IMR-90 (cell line): Measurements from ENCODE around the gene SLC38A1. TPM values are rescaled to one million over a fixed set of nuclear protein-coding genes. Genes with fewer than 3 reads are reported as not detected.

ENCODE experiments used
- ATAC-seq: fragments of 200-7000 bp; cut with Tn5 transposase; 2 replicates; pipeline ENCODE4 v1.9.1; 2020; ENCODE audit warnings: low read depth, mild to moderate bottlenecking, moderate library complexity
- BruUV-seq: library from RNA; stranded (reverse); fragments of 400-500 nt; replicated peaks from 2 replicates; lab custom pipeline; 2021; lab: Mats Ljungman, UMichigan
- CTCF ChIA-PET: fragments of 300-600 bp; formaldehyde crosslinking; extraction: SDS; loops from one replicate; lab custom pipeline; 2021; ENCODE audit warnings: antibody characterized with exemption; lab: Yijun Ruan, JAX
- POLR2A ChIA-PET: fragments of 300-600 bp; sonication (Branson Sonifier 250); formaldehyde crosslinking; loops from one replicate; lab custom pipeline; 2022; ENCODE audit warnings: antibody characterized with exemption; ENCODE audit not compliant: unreplicated experiment; lab: Charles Lee
- DNase-seq: peaks from one replicate; pipeline ENCODE4 v3.0.0; 2013
- H2AFZ ChIP-seq: replicated peaks from 2 replicates; pipeline ENCODE3; 2013; ENCODE audit warnings: low read length, mild to moderate bottlenecking; ENCODE audit not compliant: poor library complexity
- H2AK5ac ChIP-seq: 2 replicates; pipeline ENCODE4 v1.6.1; 2013; ENCODE audit warnings: low read depth, low read length, inconsistent platforms
- H2AK9ac ChIP-seq: replicated peaks from 2 replicates; pipeline ENCODE3; 2013; ENCODE audit warnings: mild to moderate bottlenecking, low read depth, low read length, moderate library complexity; ENCODE audit not compliant: poor library complexity
- H2BK120ac ChIP-seq: 2 replicates; pipeline ENCODE4 v1.6.1; 2013; ENCODE audit warnings: low read depth, low read length, inconsistent platforms
- H2BK15ac ChIP-seq: 3 replicates; pipeline ENCODE4 v1.6.1; 2013; ENCODE audit warnings: low read depth, low read length, inconsistent platforms
- H2BK20ac ChIP-seq: 2 replicates; pipeline ENCODE4 v1.6.1; 2013; ENCODE audit warnings: low read depth, mild to moderate bottlenecking, inconsistent platforms, low read length, moderate library complexity
- H2BK5ac ChIP-seq: 2 replicates; pipeline ENCODE4 v1.6.1; 2013; ENCODE audit warnings: mild to moderate bottlenecking, low read depth, low read length, inconsistent platforms; ENCODE audit not compliant: poor library complexity, severe bottlenecking
- H3K14ac ChIP-seq: replicated peaks from 2 replicates; pipeline ENCODE4 v1.6.1; 2013; ENCODE audit warnings: low read depth, low read length, inconsistent platforms
- H3K18ac ChIP-seq: 2 replicates; pipeline ENCODE4 v1.6.1; 2013; ENCODE audit warnings: low read depth, low read length, control low read depth
- H3K23ac ChIP-seq: 2 replicates; pipeline ENCODE4 v1.6.1; 2013; ENCODE audit warnings: low read depth, low read length, inconsistent platforms
- H3K27ac ChIP-seq: 2 replicates; pipeline ENCODE4 v1.5.1; 2013; ENCODE audit warnings: mild to moderate bottlenecking, control low read depth, low read length; ENCODE audit not compliant: insufficient read depth
- H3K27me3 ChIP-seq: 2 replicates; pipeline ENCODE4 v1.6.1; 2013; ENCODE audit warnings: low read length; ENCODE audit not compliant: control insufficient read depth, insufficient read depth
- H3K36me3 ChIP-seq: 2 replicates; pipeline ENCODE4 v1.6.1; 2013; ENCODE audit warnings: low read length, mixed read lengths; ENCODE audit not compliant: control insufficient read depth, insufficient read depth
- H3K4ac ChIP-seq: 2 replicates; pipeline ENCODE4 v1.6.1; 2013; ENCODE audit warnings: low read depth, low read length, inconsistent platforms
- H3K4me1 ChIP-seq: 2 replicates; pipeline ENCODE4 v1.6.1; 2013; ENCODE audit warnings: low read length, mixed read lengths; ENCODE audit not compliant: control insufficient read depth, insufficient read depth
- H3K4me2 ChIP-seq: 2 replicates; pipeline ENCODE4 v1.6.1; 2013; ENCODE audit warnings: low read depth, mild to moderate bottlenecking, control low read depth, low read length, moderate library complexity
- H3K4me3 ChIP-seq: 2 replicates; pipeline ENCODE4 v1.5.1; 2013; ENCODE audit warnings: low read depth, mild to moderate bottlenecking, control low read depth, low read length, moderate library complexity; ENCODE audit not compliant: insufficient read depth
- H3K56ac ChIP-seq: 2 replicates; pipeline ENCODE4 v1.6.1; 2013; ENCODE audit warnings: low read length, inconsistent platforms; ENCODE audit not compliant: insufficient read depth; ENCODE audit errors: extremely low read depth
- H3K79me1 ChIP-seq, 2 experiments: 2 replicates each; pipeline ENCODE4 v1.6.1; 2013; ENCODE audit warnings: low read length in 2 of 2, inconsistent platforms in 1 of 2, low read depth in 1 of 2
- H3K9ac ChIP-seq: 2 replicates; pipeline ENCODE4 v1.6.1; 2013; ENCODE audit warnings: low read depth, low read length, control low read depth
- H3K9me1 ChIP-seq: 2 replicates; pipeline ENCODE4 v1.6.1; 2013; ENCODE audit warnings: low read length, inconsistent platforms; ENCODE audit not compliant: insufficient read depth
- H3K9me3 ChIP-seq: 2 replicates; pipeline ENCODE4 v1.6.1; 2013; ENCODE audit warnings: low read length; ENCODE audit not compliant: control insufficient read depth, insufficient read depth
- H4K20me1 ChIP-seq: 2 replicates; pipeline ENCODE4 v1.6.1; 2013; ENCODE audit warnings: low read length, inconsistent platforms; ENCODE audit not compliant: insufficient read depth
- H4K5ac ChIP-seq: 2 replicates; pipeline ENCODE4 v1.6.1; 2013; ENCODE audit warnings: mild to moderate bottlenecking, low read depth, low read length, control low read depth
- H4K8ac ChIP-seq, 2 experiments: 2 replicates each; pipeline ENCODE4 v1.6.1; 2013; ENCODE audit warnings: low read depth in 2 of 2, low read length in 2 of 2, control low read depth in 1 of 2, inconsistent platforms in 1 of 2
- H4K91ac ChIP-seq: 2 replicates; pipeline ENCODE4 v1.6.1; 2013; ENCODE audit warnings: low read depth, low read length, inconsistent platforms; ENCODE audit not compliant: insufficient read depth
- BHLHE40 ChIP-seq: fragments of 150-350 bp; IDR thresholded peaks from 2 replicates; pipeline ENCODE4 v1.6.1; 2016; ENCODE audit warnings: mild to moderate bottlenecking, low read depth, low read length
- NFE2L2 ChIP-seq: fragments of 150-350 bp; IDR thresholded peaks from 2 replicates; pipeline ENCODE4 v1.6.1; 2016; ENCODE audit warnings: low read depth, mild to moderate bottlenecking, low read length
- RFX5 ChIP-seq: IDR thresholded peaks from 2 replicates; pipeline ENCODE4 v1.8.0; 2012; ENCODE audit warnings: low read depth, mild to moderate bottlenecking, low read length, moderate library complexity
- WGBS, 2 experiments: methylation state at CpG; one replicate each; pipeline versions ENCODE4 v1.1.5 to v1.1.7; 2013; ENCODE audit warnings: missing lambda C conversion rate in 2 of 2; ENCODE audit not compliant: insufficient read length in 1 of 2; ENCODE audit errors: extremely low coverage in 2 of 2; 5-methylcytosine and 5-hydroxymethylcytosine counted together
- dilution Hi-C: fragments of 300-500 bp; cut with HindIII; formaldehyde crosslinking; loops from one replicate; pipeline ENCODE4 v1.14.3; 2018; ENCODE audit warnings: low sequenced_read_pairs; ENCODE audit not compliant: unreplicated experiment
- in situ Hi-C: fragments of 300-500 bp; cut with MboI; formaldehyde crosslinking; loops from 3 replicates; pipeline ENCODE4 v1.14.3; 2019; ENCODE audit warnings: low sequenced_read_pairs, inconsistent platforms, mixed read lengths
- intact Hi-C: fragments of 100-400 bp; cut with micrococcal nuclease; formaldehyde crosslinking; loops from 2 replicates; pipeline ENCODE4 v1.10.0; 2022
- polyA plus RNA-seq, 3 experiments: library from polyadenylated mRNA; depleted of rRNA; stranded (reverse); fragments of >200 nt; gene quantifications; 2 replicates each; pipeline ENCODE4 v1.2.3, GENCODE V29; 2012; ENCODE audit warnings: low replicate concordance in 1 of 3
- total RNA-seq: library from RNA; depleted of rRNA; stranded (reverse); fragments of >200 nt; gene quantifications from 2 replicates; pipeline ENCODE4 v1.2.3, GENCODE V29; 2012

The SLC38A1 gene
- total and polyA plus RNA-seq, 2 of the 4 experiments (the other 2 are of a cell fraction): 22.8 to 61.5 TPM

- H3K4ac ChIP-seq: no peak overlapping the region
- H3K14ac ChIP-seq: no peak overlapping the region
- no peaks in the 10 kb centered on the region for H3K79me1 ChIP-seq
- no peak overlapping the region for H4K91ac ChIP-seq
- H3K9ac ChIP-seq: no peak overlapping the region
- no peaks in the 10 kb centered on the region for H3K9me1 ChIP-seq
- no TSS peak for BruUV-seq
- ChIA-PET CTCF (no interaction called here), POLR2A (no interaction called here)
- H2AK9ac ChIP-seq: no peak overlapping the region
- intact Hi-C loops: loop anchor here (1.0 kb wide), 1 partner anchor 43 kb away; no protein-coding TSS in a partner anchor
- ATAC-seq: no peak
- H3K56ac ChIP-seq: no peak overlapping the region
- TF ChIP-seq BHLHE40 (no peak), NFE2L2 (no peak), RFX5 (no peak)
- H2BK5ac ChIP-seq: no peak overlapping the region
- no peak overlapping the region for H2BK120ac ChIP-seq
- no peak overlapping the region for H2AFZ ChIP-seq
- H3K23ac ChIP-seq: no peak overlapping the region
- no peak overlapping the region for H2BK15ac ChIP-seq
- no peak overlapping the region for H3K4me2 ChIP-seq
- no peak overlapping the region for H3K4me3 ChIP-seq
- H3K18ac ChIP-seq: no peak overlapping the region
- H3K27me3 ChIP-seq: no peaks in the 10 kb centered on the region
- no peaks in the 10 kb centered on the region for H4K20me1 ChIP-seq
- no peak overlapping the region for H2BK20ac ChIP-seq
- no peaks in the 10 kb centered on the region for H3K9me3 ChIP-seq
- 80% methylated on average over 2 of the region's 8 CpGs; no CpG with 5 or more reads in 1 of the 2 experiments for WGBS, 2 experiments
- H4K8ac ChIP-seq: no peak overlapping the region
- H3K27ac ChIP-seq: no peak overlapping the region
- in situ Hi-C loops: loop anchor here (25.0 kb wide), 1 partner anchor 512 kb away; no protein-coding TSS in a partner anchor
- no peak for DNase-seq
- dilution Hi-C loops: no loop called here
- no peak overlapping the region for H4K5ac ChIP-seq
- H3K36me3 ChIP-seq: no peaks in the 10 kb centered on the region
- no peak overlapping the region for H2AK5ac ChIP-seq
- no peaks in the 10 kb centered on the region for H3K4me1 ChIP-seq
Observed at GRCh38 chr12:46174919-46175318, 93.9 kb downstream of the SLC38A1 start.
